GM20431 (cell line): ENCODE data around the gene PRKG1.

Experiments
- in situ Hi-C: fragments of 300-500 bp; cut with MseI, MboI; formaldehyde crosslinking; loops from one replicate; pipeline ENCODE4 v1.15.0; 2020; ENCODE audit warnings: low sequenced_read_pairs; ENCODE audit not compliant: unreplicated experiment

The PRKG1 gene

GRCh38 chr10:51397695-51398094 is 323.4 kb downstream of the PRKG1 start:
- in situ Hi-C loops, result loop anchor here (25.0 kb wide), 1 partner anchor 565 kb away; no protein-coding TSS in a partner anchor

GRCh38 chr10:51399840-51400239 is 325.6 kb downstream of the PRKG1 start:
- in situ Hi-C loops, result loop anchor here (25.0 kb wide), 2 partner anchors 338 to 562 kb away; partner anchors contain the start of gene PRKG1

GRCh38 chr10:51400392-51401096 is 326.3 kb downstream of the PRKG1 start:
- in situ Hi-C loops, result loop anchor here (25.0 kb wide), 1 partner anchor 338 kb away; the partner anchor contains the start of gene PRKG1

GRCh38 chr10:51403521-51403920 is 329.2 kb downstream of the PRKG1 start:
- in situ Hi-C loops, result loop anchor here (25.0 kb wide), 1 partner anchor 341 kb away; the partner anchor contains the start of gene PRKG1

GRCh38 chr10:51405580-51406351 is 331.5 kb downstream of the PRKG1 start:
- in situ Hi-C loops, result loop anchor here (25.0 kb wide), 1 partner anchor 343 kb away; the partner anchor contains the start of gene PRKG1

- in situ Hi-C loops, result loop anchor here (25.0 kb wide), 1 partner anchor 344 kb away; the partner anchor contains the start of gene PRKG1
These were observed 332.3 kb downstream of the PRKG1 start for GRCh38 chr10:51406581-51406980.

GRCh38 chr10:51416494-51416893 is 342.2 kb downstream of the PRKG1 start:
- in situ Hi-C loops, result loop anchor here (25.0 kb wide), 1 partner anchor 354 kb away; the partner anchor contains the start of gene PRKG1

- in situ Hi-C loops, result loop anchor here (25.0 kb wide), 1 partner anchor 357 kb away; the partner anchor contains the start of gene PRKG1
These were observed 345.2 kb downstream of the PRKG1 start for GRCh38 chr10:51419196-51420093.

GRCh38 chr10:51421853-51422252 is 347.6 kb downstream of the PRKG1 start:
- in situ Hi-C loops, result loop anchor here (25.0 kb wide), 1 partner anchor 360 kb away; the partner anchor contains the start of gene PRKG1

- in situ Hi-C loops, result loop anchor here (25.0 kb wide), 1 partner anchor 360 kb away; the partner anchor contains the start of gene PRKG1
These were observed 348.2 kb downstream of the PRKG1 start for GRCh38 chr10:51422311-51423120.

- in situ Hi-C loops, result loop anchor here (25.0 kb wide), 1 partner anchor 361 kb away; the partner anchor contains the start of gene PRKG1
These were observed 348.8 kb downstream of the PRKG1 start for GRCh38 chr10:51423121-51423452.

GRCh38 chr10:51425431-51425830 is 351.1 kb downstream of the PRKG1 start:
- in situ Hi-C loops, result no loop called here

- in situ Hi-C loops, result no loop called here
These were observed 353.5 kb downstream of the PRKG1 start for GRCh38 chr10:51427758-51428157.

GRCh38 chr10:51430506-51430905 is 356.2 kb downstream of the PRKG1 start:
- in situ Hi-C loops, result no loop called here

GRCh38 chr10:51433949-51434475 is 359.7 kb downstream of the PRKG1 start:
- in situ Hi-C loops, result no loop called here

- in situ Hi-C loops, result no loop called here
These were observed 362.5 kb downstream of the PRKG1 start for GRCh38 chr10:51436805-51437204.

- in situ Hi-C loops, result no loop called here
These were observed 365.4 kb downstream of the PRKG1 start for GRCh38 chr10:51439645-51440044.

- in situ Hi-C loops, result no loop called here
These were observed 371.3 kb downstream of the PRKG1 start for GRCh38 chr10:51445588-51445987.

GRCh38 chr10:51447119-51447518 is 372.8 kb downstream of the PRKG1 start:
- in situ Hi-C loops, result no loop called here
